ENCODE measurements around the gene CSH1.
"Not testable (repeated sequence)": the region's sequence is repeated elsewhere in the genome, so short reads cannot be mapped to it uniquely, and the experiment has no call there.

Gene CSH1

DNA sequence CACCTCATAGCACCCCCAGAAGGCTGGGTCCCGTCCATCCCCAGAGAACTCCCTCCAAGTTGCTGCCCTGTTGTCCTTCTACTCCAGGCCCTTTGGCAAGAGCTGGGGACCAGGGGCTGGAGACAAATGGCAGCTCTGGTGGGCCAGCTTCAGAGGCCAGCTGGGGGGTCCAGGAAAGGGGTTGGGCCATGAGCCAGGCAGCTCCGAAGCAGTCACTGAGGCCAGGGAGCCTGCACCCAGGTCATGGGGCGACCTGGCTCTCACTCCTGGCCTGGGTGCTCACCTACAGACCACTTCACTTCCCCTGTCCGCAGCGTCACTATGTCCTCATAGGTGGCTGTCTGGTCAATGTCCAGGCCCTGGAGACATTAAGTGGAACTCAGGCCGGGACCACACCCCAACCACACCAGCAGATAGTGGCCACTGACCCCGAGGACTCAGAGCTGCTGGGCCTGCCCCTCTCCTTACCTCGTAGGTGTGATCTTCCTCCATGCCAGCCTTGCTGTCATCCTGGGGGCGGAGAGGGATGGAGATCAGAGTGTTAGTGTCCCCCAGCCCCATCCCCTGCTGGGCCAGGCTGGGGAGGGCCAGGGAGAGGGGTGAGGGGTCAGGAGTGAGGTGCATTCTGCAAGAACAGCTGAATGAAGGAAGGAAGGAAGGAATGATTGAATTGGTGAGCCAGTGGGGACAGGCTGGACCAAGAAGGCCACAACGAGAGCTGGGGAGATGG lies 32.8 kb upstream of the CSH1 start:
- no peak for DNase-seq (ENCODE audit: low spot score)

GRCh38 chr17:63928172-63928666 lies 31.8 kb upstream of the CSH1 start:
- DNase-seq (ENCODE audit: low spot score) = no peak

DNA sequence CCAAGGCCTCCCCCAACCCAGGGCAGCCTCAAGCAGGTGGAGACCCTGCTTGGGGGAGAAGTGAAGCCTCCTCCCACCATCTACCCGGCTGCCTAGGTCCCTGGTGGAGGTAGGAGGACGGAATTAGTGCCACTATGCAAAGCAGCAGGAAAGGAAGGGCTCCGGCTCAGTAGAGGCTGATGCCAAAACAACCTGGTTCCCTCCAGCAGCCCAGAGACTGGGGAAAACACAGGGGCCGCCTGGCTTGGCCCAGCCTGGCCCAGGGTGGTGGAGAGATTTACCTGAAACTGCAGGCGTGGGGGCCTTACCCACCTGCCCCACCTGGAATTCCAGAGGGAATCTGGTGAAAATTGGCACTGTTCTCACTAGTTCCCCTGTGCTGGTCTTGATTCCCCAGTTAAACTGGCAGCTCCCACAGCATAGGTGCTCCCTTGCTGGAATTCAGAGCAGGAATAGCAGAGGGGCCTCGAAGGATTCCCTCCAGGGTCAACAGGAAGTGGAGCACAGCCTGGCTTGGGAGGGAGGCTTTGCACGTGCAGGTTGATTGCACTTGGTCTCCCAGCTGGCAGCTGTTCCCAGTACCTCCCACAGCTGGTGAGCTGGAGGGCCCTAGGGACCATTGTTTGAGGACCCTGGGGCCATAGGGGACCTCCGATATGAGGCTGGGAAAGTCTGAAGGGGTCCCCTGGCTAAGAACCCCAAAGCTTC lies 31.2 kb upstream of the CSH1 start:
- DNase-seq (ENCODE audit: low spot score) = no peak

- no peak for DNase-seq (ENCODE audit: low spot score)
Measured at GRCh38 chr17:63926164-63926563, 29.8 kb upstream of the CSH1 start.

DNA sequence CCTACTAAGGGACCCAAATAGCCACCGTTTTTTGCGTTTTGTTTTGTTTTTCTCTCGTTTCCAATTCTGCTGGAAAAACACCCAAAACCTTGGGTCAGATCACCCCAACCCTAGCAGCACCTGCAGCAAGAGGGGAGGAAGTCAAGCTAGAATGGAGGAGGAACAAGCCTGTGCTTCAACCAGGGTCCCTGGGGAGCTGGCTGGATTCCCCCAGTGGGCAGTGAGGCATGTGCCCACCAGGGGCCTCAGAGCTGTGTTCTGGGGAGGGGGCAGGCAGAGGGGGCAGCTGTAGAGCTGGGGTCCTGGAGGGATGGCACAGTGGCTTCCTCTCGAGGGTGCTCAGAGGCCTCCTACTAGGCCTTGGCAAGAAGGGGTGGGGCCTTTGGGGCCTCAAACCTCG lies 29.2 kb upstream of the CSH1 start:
- DNase-seq (ENCODE audit: low spot score) = no peak

GRCh38 chr17:63922402-63922801 lies 26.0 kb upstream of the CSH1 start:
- not testable (repeated sequence) for DNase-seq (ENCODE audit: low spot score)

- not testable (repeated sequence) for DNase-seq (ENCODE audit: low spot score)
Measured at GRCh38 chr17:63920779-63921178, 24.4 kb upstream of the CSH1 start.

DNA sequence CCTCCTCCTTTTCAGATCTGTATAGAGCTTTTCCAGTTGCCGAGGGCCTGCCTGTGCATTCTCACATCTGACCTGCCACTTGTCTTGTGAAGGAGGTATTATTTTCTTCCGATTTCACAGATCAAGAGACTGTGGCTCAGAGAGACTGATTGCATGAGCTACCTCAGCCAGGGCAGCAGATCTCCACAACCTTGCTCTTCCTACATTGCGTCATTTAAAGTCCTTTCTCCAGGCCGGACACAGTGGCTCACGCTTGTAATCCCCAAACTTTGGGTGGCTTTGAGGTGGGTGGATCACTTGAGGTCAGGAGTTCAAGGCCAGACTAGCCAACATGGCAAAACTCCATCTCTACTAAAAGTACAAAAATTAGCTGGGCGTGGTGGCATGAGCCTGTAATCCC lies 23.7 kb upstream of the CSH1 start:
- not testable (repeated sequence) for DNase-seq (ENCODE audit: low spot score)

GRCh38 chr17:63919311-63919723 lies 22.9 kb upstream of the CSH1 start:
- DNase-seq (ENCODE audit: low spot score) = peak; percentile 82

- not testable (repeated sequence) for DNase-seq (ENCODE audit: low spot score)
Measured at GRCh38 chr17:63918789-63919305, 22.5 kb upstream of the CSH1 start, which contains the start of gene GH1. GH1 (minus strand) TSS chr17:63918839; CDS start chr17:63918776, 63 bp downstream.

DNA sequence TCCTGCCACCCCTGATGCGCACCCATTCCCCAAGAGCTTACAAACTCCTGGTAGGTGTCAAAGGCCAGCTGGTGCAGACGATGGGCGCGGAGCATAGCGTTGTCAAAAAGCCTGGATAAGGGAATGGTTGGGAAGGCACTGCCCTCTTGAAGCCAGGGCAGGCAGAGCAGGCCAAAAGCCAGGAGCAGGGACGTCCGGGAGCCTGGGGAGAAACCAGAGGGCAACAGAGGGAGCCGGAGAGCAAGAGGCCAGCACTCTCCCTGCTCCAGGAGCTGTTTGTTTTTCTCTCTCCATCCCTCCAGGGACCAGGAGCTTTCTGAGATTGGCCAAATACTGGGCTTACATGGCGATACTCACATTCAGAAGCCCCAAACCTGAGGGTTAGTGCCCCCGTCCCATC lies 21.9 kb upstream of the CSH1 start:
- DNase-seq (ENCODE audit: low spot score) = no peak

- DNase-seq (ENCODE audit: low spot score) = no peak
Measured at GRCh38 chr17:63917646-63918045, 21.3 kb upstream of the CSH1 start.

GRCh38 chr17:63917206-63917605 lies 20.8 kb upstream of the CSH1 start:
- DNase-seq (ENCODE audit: low spot score) = not testable (repeated sequence)

GRCh38 chr17:63916566-63917185 lies 20.3 kb upstream of the CSH1 start:
- no peak for DNase-seq (ENCODE audit: low spot score)

DNA sequence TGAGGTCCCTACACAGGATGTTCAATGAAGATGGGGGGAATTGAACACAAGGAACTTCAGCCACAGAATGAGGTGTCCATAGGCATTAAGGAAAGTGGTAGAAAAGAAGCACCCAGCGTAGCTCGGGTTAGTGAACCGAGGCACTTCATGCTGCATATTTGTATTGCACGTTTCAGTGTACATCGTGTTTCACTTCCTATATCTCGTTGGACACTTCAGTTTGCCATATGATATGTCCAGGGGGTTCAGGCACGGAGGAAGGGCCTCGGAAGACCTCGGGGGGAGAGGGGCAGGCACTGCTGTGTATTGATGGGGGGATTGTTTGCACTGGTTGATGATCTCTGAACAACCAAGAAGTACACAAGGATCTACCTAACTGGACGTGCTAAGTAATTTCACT lies 19.4 kb upstream of the CSH1 start:
- not testable (repeated sequence) for DNase-seq (ENCODE audit: low spot score)

DNA sequence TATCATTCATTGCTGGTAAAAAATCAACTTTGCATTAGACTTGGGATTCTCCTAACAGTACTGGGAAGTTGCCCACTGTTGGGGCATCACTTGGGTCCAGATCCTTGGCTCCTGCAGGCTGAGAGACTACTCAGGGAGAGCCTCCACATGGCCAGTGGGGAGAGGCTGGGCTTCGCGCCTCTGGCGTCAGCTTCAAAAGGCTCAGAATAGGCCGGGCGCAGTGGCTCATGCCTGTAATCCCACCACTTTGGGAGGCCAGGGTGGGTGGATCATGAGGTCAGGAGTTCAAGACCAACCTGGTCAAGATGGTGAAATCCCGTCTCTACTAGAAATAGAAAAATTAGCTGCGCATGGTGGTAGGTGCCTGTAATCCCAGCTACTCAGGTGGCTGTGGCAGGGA lies 18.1 kb upstream of the CSH1 start:
- no peak for DNase-seq (ENCODE audit: low spot score)

DNA sequence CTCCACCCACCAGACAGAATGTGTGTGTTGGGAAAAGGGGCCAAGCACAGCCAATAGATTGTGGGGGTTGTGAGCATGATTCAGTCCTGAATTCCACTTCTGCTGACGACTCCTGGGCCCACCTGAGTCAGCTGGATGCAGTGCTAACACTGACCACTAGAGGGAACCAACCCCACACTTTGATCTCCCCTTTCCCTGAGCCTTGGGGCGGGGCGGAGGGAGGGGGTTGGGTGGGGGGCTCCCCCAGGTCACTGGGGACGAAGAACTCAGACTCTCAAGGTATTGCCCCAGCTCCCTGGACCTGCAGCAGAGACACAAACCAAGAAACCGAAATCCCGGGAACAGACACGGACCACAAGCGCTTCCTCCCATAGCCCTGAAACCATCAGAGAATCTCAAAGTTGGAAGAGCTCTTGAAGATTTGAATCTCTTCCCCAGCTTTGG lies 15.3 kb upstream of the CSH1 start:
- peak; percentile 84 for DNase-seq (ENCODE audit: low spot score)

- DNase-seq (ENCODE audit: low spot score) = no peak
Measured at GRCh38 chr17:63911041-63911635, 14.8 kb upstream of the CSH1 start, which contains the start of gene CSHL1. CSHL1 (minus strand) TSS chr17:63911258; CDS start chr17:63911196, 62 bp downstream.

GRCh38 chr17:63910096-63910495 lies 13.7 kb upstream of the CSH1 start:
- no peak for DNase-seq (ENCODE audit: low spot score)

- DNase-seq (ENCODE audit: low spot score) = not testable (repeated sequence)
Measured at GRCh38 chr17:63909586-63909985, 13.2 kb upstream of the CSH1 start.

DNA sequence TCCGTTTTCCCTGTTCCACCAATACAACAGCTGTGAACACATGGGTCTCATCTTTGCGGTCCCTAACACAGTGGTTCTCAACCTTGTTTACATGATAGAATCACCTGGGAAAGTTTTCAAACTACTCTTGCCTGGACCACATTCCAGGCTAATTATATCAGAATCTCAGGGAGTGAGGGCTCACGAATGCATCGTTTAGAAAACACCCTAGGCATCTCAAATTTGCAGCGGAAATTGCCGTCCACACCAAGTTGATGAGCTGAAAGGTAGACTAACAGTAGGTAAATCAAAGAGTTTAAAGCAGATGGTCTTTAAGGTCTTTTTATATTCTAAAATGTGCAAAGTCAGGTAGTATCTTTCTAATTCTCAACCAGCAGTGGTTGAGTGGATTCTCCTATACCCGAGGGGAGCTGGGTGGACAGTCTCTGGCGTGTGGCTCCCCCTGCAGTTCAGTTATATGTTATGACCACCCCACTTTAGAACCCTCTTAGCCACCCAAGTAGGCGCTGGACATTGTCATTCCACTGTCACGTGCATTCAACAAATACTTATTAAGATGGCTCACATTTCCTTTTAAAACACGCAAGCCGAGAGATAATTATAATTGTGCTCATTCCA lies 10.9 kb upstream of the CSH1 start:
- DNase-seq (ENCODE audit: low spot score) = not testable (repeated sequence)
